ENCODE results near the gene ALK. TPM values are rescaled to one million over a fixed set of nuclear protein-coding genes. Genes with fewer than 3 reads are reported as not detected.

ALK gene
- polyA plus RNA-seq, 2 of the 4 experiments (the other 2 are of a cell fraction), result not detected

DNA sequence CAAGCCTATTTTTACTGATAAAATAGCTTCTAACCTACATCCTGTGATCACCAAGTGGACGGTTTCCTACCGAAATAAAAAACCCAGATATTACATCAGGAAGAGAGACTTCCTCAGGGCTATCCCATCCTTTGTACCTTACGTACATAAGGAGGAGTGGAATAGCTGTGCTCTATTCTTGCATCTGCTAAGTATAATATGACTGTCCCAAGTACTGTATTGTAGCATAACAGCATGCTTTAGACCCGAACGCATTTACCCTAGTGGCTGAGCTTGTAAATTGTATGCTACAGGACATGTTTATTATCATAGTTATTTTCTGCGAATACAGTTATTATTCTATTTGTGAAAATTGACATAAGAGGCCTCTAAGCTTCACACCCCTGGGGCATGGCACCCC, 503.8 kb downstream of the ALK start:
- FAIRE-seq, result no peak
- no peaks in the 10 kb centered on the region for H3K9me3 ChIP-seq
- TF ChIP-seq HDAC2 (IDR thresholded peaks at IDR 0.05) (no peak), ZFP36 (IDR thresholded peaks at IDR 0.05; ENCODE audit: borderline replicate concordance, partially characterized antibody) (no peak), RFX5 (IDR thresholded peaks at IDR 0.05) (no peak), NPAS2 (CRISPR knock-in tag; IDR thresholded peaks at IDR 0.05; ENCODE audit: borderline replicate concordance) (no peak), PHF8 (IDR thresholded peaks at IDR 0.05; ENCODE audit: borderline replicate concordance, low read depth) (no peak)
- TF ChIP-seq, protein P1, sequence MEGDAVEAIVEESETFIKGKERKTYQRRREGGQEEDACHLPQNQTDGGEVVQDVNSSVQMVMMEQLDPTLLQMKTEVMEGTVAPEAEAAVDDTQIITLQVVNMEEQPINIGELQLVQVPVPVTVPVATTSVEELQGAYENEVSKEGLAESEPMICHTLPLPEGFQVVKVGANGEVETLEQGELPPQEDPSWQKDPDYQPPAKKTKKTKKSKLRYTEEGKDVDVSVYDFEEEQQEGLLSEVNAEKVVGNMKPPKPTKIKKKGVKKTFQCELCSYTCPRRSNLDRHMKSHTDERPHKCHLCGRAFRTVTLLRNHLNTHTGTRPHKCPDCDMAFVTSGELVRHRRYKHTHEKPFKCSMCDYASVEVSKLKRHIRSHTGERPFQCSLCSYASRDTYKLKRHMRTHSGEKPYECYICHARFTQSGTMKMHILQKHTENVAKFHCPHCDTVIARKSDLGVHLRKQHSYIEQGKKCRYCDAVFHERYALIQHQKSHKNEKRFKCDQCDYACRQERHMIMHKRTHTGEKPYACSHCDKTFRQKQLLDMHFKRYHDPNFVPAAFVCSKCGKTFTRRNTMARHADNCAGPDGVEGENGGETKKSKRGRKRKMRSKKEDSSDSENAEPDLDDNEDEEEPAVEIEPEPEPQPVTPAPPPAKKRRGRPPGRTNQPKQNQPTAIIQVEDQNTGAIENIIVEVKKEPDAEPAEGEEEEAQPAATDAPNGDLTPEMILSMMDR (IDR thresholded peaks at IDR 0.05), result no peak
- TF ChIP-seq, protein P2, sequence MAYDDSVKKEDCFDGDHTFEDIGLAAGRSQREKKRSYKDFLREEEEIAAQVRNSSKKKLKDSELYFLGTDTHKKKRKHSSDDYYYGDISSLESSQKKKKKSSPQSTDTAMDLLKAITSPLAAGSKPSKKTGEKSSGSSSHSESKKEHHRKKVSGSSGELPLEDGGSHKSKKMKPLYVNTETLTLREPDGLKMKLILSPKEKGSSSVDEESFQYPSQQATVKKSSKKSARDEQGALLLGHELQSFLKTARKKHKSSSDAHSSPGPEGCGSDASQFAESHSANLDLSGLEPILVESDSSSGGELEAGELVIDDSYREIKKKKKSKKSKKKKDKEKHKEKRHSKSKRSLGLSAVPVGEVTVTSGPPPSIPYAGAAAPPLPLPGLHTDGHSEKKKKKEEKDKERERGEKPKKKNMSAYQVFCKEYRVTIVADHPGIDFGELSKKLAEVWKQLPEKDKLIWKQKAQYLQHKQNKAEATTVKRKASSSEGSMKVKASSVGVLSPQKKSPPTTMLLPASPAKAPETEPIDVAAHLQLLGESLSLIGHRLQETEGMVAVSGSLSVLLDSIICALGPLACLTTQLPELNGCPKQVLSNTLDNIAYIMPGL (CRISPR knock-in tag; IDR thresholded peaks at IDR 0.05; ENCODE audit: borderline replicate concordance), result no peak
- TF ChIP-seq, protein P3, sequence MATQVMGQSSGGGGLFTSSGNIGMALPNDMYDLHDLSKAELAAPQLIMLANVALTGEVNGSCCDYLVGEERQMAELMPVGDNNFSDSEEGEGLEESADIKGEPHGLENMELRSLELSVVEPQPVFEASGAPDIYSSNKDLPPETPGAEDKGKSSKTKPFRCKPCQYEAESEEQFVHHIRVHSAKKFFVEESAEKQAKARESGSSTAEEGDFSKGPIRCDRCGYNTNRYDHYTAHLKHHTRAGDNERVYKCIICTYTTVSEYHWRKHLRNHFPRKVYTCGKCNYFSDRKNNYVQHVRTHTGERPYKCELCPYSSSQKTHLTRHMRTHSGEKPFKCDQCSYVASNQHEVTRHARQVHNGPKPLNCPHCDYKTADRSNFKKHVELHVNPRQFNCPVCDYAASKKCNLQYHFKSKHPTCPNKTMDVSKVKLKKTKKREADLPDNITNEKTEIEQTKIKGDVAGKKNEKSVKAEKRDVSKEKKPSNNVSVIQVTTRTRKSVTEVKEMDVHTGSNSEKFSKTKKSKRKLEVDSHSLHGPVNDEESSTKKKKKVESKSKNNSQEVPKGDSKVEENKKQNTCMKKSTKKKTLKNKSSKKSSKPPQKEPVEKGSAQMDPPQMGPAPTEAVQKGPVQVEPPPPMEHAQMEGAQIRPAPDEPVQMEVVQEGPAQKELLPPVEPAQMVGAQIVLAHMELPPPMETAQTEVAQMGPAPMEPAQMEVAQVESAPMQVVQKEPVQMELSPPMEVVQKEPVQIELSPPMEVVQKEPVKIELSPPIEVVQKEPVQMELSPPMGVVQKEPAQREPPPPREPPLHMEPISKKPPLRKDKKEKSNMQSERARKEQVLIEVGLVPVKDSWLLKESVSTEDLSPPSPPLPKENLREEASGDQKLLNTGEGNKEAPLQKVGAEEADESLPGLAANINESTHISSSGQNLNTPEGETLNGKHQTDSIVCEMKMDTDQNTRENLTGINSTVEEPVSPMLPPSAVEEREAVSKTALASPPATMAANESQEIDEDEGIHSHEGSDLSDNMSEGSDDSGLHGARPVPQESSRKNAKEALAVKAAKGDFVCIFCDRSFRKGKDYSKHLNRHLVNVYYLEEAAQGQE (IDR thresholded peaks at IDR 0.05), result no peak
- H3K4me2 ChIP-seq, result no peak overlapping the region
- peak in 1 of 2 experiments; percentile 72; a peak in 3 of 6 replicates for ATAC-seq
- CTCF ChIA-PET, result interaction anchor here (2.4 kb wide), 1 partner anchor 10 kb away, joined by 12 read pairs; no protein-coding TSS in a partner anchor
- no peaks in the 10 kb centered on the region for H3K4me1 ChIP-seq
- POLR2A ChIA-PET, result no interaction called here
- H3K27ac ChIP-seq, result no peak overlapping the region
- WGBS (ENCODE audit: missing lambda C conversion rate), result 18% methylated on average over 6 of the region's 6 CpGs
- H3K4me3 ChIP-seq, result no peak overlapping the region
- no peak for DNase-seq (ENCODE audit: low read depth in 1 of 2, low spot score in 1 of 2)

DNA sequence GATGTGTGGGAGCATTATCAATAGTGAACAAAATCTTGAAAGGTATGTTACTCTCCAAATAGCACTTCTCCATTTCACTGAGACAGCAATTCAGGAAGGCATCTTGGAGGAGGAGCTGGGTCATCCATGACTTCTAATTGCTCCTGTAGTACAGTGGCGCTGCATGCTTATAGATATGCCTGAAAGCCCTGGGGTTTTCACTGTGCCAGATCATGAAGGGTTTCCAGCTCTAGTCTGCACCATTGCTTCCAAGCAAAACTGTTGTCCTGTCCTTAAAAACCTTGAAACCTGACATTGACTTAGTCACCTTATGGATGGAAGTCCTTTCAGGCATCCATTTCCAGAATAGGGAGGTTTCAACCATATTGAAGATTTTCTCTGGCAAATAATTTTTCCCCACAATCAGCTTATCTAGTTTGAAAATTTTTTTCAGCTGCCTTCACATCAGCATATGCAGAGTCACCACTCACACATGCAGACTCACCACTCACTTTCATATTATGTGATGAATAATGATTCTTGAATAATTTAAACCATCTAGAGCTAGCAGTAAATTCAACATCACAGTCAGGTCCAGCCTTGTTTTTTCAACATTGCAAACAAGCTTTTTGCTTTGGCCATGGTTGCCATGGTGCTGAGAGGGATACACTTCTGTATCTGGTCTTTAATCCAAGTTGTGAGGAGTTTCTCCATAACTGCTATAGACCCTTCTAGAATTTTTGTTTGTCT, 509.0 kb downstream of the ALK start:
- ChIA-PET POLR2A (no interaction called here), CTCF (no interaction called here)
- H3K4me3 ChIP-seq, result no peak overlapping the region
- H3K4me1 ChIP-seq, result no peaks in the 10 kb centered on the region
- no peaks in the 10 kb centered on the region for H3K9me3 ChIP-seq
- ATAC-seq (no peak), DNase-seq (ENCODE audit: low read depth in 1 of 2, low spot score in 1 of 2) (no peak), FAIRE-seq (no peak)
- no peak overlapping the region for H3K27ac ChIP-seq
- H3K4me2 ChIP-seq, result no peak overlapping the region
- WGBS (ENCODE audit: missing lambda C conversion rate), result 5% methylated on average over 1 of the region's 1 CpG
- TF ChIP-seq TFCP2L1 (CRISPR knock-in tag; IDR thresholded peaks at IDR 0.05), result no peak
- TF ChIP-seq HDAC2 (IDR thresholded peaks at IDR 0.05), result no peak
- TF ChIP-seq FOSL2 (IDR thresholded peaks at IDR 0.05), result no peak
- no peak for TF ChIP-seq FOSL2 (CRISPR knock-in tag; IDR thresholded peaks at IDR 0.05)
- no peak for TF ChIP-seq ELK1 (IDR thresholded peaks at IDR 0.05; ENCODE audit: low read depth, low read length)
- TF ChIP-seq ESRRA (IDR thresholded peaks at IDR 0.05; ENCODE audit: borderline replicate concordance, low read length), result no peak
- no peak for TF ChIP-seq CBX8 (IDR thresholded peaks at IDR 0.05)
- no peak for TF ChIP-seq MAZ (IDR thresholded peaks at IDR 0.05; ENCODE audit: borderline replicate concordance, low read depth, low read length)
- TF ChIP-seq FOXS1 (CRISPR knock-in tag; IDR thresholded peaks at IDR 0.05), result no peak
- TF ChIP-seq, protein P3 (IDR thresholded peaks at IDR 0.05), result no peak
- no peak for TF ChIP-seq PHF8 (IDR thresholded peaks at IDR 0.05; ENCODE audit: borderline replicate concordance, low read depth)
- no peak for TF ChIP-seq HOXB13 (CRISPR knock-in tag; IDR thresholded peaks at IDR 0.05; ENCODE audit: low read depth)
- no peak for TF ChIP-seq ZSCAN20 (CRISPR knock-in tag; IDR thresholded peaks at IDR 0.05)
- TF ChIP-seq GATA3 (IDR thresholded peaks at IDR 0.05; ENCODE audit: borderline replicate concordance), result no peak
- TF ChIP-seq, protein P1 (IDR thresholded peaks at IDR 0.05), result no peak

Measured in A549 (cell line).